GM21447 (cell line): ENCODE data around the gene HINT3.
"Not testable (repeated sequence)": the region's sequence is repeated elsewhere in the genome, so short reads cannot be mapped to it uniquely, and the experiment has no call there.

Source experiments
- ATAC-seq: cut with Tn5 transposase; IDR thresholded peaks from one replicate; pipeline ENCODE4 v1.9.1; 2021; ENCODE audit not compliant: unreplicated experiment

HINT3 gene

DNA sequence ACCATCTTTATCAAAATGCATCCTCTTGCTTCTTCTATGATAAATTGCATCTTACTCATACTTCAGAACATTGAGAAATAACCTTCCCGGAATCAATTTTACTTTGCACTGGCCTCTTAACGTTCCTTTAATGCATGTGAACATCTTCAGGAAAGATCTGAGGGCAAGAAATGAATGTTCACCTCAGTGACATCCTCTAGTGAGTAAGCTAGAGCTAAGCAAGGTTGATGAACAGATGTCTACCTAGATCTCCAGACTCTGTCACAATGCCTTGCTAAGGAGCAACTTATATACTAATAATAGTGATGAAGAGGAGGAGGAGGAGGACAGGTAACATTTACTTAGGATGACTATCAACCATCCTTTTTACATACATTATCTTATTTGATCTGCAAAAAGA lies 16.8 kb upstream of the HINT3 start:
- ATAC-seq, result no peak

- ATAC-seq, result no peak
Measured at GRCh38 chr6:125940247-125941041, 16.1 kb upstream of the HINT3 start.

- no peak for ATAC-seq
Measured at GRCh38 chr6:125942672-125943527, 13.7 kb upstream of the HINT3 start.

GRCh38 chr6:125943528-125944433 lies 12.8 kb upstream of the HINT3 start:
- no peak for ATAC-seq

DNA sequence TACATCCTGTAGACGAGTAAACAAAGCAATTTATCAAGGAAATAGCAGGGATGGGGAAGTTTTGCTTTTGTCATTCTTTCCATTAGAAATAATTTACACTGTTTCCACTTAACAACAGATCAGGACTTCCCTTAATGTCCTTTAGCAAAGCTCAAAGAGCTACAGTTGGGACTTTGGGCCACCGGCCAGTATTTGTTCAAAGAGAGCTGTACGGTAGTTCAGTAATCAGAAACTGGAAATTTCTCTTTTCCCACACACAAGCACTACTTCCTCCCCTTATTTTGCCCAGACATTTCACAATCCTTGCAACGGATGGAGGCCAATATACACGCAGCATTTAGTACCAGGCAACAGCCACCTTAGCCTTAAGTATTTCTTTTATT lies 12.1 kb upstream of the HINT3 start:
- ATAC-seq, result no peak

DNA sequence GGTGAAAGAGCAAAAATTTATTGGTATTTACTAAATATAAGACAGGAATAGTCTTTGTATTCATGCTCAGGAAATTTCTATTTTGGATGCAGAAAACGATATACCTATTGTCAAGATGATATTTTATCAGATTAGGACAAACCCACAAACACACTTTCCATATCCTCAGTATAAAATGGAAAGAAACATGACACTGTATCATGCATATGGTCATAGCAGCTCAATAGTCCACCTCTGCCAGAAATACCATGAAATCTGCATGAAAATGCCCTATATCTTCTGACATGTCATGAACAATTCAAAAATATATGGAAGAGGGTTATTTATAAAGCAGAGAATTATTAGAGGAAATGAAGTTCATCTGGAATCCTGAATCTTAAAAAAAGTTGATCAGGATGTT lies 11.7 kb upstream of the HINT3 start:
- ATAC-seq, result no peak

GRCh38 chr6:125945378-125946141 lies 11.0 kb upstream of the HINT3 start:
- ATAC-seq, result no peak

- no peak for ATAC-seq
Measured at GRCh38 chr6:125947615-125948014, 9.0 kb upstream of the HINT3 start.

DNA sequence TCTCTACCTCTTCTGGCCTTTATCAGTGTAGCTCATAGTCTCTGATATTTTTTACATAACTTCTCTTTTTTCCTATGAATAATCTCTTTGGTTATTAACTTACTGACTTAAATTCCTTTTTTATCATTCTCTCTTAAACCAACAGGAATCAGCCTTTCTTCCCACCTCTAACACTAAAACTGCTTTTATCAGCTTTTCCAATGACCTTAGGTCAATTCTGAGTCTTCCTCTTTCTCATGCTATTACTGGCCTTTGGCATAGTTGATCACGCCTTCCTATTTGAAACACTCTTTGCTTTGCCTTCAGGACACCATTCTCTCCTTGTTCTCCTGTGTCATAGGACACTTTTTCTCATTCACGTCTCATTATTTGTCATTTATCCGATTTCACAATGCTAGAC lies 8.1 kb upstream of the HINT3 start:
- no peak for ATAC-seq

GRCh38 chr6:125949069-125949468 lies 7.5 kb upstream of the HINT3 start:
- no peak for ATAC-seq

- no peak for ATAC-seq
Measured at GRCh38 chr6:125950293-125950692, 6.3 kb upstream of the HINT3 start.

GRCh38 chr6:125950716-125951115 lies 5.9 kb upstream of the HINT3 start:
- ATAC-seq, result not testable (repeated sequence)

GRCh38 chr6:125951323-125951722 lies 5.2 kb upstream of the HINT3 start:
- ATAC-seq, result no peak

DNA sequence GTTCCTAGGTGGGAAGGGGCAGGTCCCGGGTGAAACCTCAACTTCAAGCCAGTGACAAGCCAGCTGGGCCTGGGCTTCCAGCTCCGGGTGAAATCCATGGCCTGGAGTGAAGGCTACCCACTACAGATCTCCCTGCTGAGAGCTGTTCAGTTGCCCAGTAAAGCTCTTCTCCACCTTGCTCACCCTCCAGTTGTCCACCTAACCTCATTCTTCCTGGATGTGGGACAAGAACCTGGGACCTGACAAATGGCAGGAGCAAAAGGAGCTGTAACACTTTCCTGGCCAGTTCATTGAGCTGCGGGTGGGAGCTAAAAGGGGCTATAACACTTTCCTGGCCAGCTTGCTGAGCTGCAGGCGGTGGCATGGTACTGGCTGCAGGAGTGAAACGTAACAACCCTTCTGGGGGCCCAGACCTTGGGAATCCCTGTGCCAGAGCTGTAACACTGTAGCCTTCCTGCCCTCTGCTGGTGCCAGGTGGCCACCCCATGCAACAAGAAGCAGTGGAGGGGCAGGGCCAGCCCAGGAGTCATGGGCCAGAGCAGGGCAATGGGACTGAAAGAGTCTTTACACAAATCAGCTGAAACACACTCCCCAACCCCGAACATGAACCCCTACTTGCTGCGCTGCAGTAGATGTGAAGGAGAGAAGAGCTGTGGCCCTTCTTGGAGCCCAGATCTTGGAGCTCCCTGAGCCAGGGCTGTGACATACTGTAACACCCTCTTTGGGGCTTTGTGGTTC lies 3.6 kb upstream of the HINT3 start:
- ATAC-seq, result no peak

DNA sequence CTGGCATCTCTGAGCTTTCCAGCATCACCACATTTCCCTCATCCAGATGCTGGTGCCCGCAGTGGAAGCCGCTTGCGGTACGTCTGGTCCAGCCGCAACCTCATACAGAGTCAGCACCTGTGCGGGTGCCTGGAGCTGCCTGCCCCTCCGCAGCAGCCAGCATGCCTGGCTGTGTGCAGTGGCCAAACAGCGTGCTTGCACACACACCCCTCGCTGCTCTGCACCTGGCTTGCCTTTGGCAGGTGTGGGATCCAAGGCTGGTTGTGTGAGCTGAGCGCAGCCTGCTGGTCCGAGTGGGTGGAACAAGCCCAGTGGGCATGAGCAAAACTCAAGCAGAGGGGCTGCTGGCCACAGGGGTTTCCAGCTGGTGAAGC lies 3.1 kb upstream of the HINT3 start:
- no peak for ATAC-seq

DNA sequence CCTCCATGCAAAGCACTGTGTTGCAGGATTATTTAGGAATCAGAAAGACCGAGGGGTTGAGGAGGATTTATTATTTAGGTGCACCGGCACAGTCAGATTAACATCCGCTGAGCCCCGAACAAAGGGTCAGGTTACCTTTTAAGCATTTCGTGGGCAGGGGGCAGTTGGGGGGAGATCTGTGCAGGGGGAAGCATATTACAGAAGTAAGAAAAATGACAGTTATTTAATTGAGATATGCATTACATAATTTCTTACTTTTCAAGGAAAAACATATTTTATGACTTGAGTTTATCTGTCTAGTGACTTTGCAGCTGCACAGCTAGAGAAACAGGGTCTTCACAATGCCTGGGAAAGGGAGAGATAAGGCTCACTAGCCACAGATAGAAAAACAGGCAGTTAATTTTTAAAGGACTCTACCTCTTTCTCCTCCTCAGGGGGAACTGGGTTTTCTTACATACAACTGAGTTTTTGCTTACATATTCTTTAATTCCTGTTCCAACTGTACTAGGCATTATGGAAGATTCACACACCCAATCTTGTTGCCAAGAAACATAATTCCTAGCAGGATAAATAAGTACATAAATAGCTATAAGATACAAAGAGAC lies 1.7 kb upstream of the HINT3 start:
- ATAC-seq, result no peak

- no peak for ATAC-seq
Measured at GRCh38 chr6:125955973-125956372, 597 bp upstream of the HINT3 start.

DNA sequence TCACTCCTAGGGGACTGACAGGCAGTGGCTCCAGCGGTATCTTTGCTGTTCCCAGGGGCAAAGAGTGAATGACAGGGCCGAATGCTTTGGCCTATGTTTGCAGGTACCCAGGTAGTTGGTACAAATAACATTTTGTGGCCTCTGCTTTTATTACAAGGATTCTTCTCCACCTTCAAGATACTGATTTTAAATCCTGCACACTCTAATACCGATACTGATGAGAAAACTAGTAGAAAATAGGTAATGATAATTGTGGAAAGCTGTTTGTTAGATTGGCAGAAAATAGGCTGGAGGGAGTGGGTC lies 772 bp downstream of the HINT3 start:
- ATAC-seq, result no peak

GRCh38 chr6:125957845-125958244 lies 1.3 kb downstream of the HINT3 start:
- ATAC-seq, result no peak

DNA sequence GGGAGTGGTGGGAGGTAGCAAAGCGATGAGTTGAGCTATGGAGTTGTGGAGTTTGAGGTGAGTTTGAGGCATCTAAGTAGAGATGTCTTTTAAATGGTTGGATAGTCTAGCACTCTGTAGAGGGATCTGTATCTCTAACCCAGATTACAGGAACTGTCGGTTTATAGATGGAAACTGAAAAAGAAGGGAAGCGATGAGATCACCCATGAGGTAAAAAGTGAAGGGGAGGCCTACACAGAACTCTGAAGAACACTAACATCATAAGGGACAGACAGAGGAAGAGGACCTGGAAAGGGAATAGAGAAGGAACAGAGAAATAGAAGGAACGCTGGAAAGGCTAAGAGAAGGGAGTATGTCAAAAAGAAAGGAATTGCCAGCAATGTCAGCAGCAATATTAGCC lies 2.5 kb downstream of the HINT3 start:
- ATAC-seq, result no peak
